Peyer's patch (tissue), 4 donors: ENCODE results near the gene SNRNP200.

ENCODE experiments used
- POLR2A ChIP-seq, 2 donors: fragments of 450-650 bp; IDR thresholded peaks; one replicate each; pipeline ENCODE4 v1.5.1; 2017; ENCODE audit warnings: antibody characterized with exemption in 2 of 2, mild to moderate bottlenecking in 2 of 2, moderate library complexity in 2 of 2
- TF ChIP-seq, protein P1 (sequence below), 6 experiments: fragments of 450-650 bp in 4 of 6; fragments of 200-600 bp in 2 of 6; sonication (generic) in 1 of 6; IDR thresholded peaks; one replicate each; pipeline ENCODE4 v1.5.1; 2017 to 2019; ENCODE audit warnings: antibody characterized with exemption in 6 of 6, mild to moderate bottlenecking in 3 of 6, moderate library complexity in 1 of 6

DNA sequence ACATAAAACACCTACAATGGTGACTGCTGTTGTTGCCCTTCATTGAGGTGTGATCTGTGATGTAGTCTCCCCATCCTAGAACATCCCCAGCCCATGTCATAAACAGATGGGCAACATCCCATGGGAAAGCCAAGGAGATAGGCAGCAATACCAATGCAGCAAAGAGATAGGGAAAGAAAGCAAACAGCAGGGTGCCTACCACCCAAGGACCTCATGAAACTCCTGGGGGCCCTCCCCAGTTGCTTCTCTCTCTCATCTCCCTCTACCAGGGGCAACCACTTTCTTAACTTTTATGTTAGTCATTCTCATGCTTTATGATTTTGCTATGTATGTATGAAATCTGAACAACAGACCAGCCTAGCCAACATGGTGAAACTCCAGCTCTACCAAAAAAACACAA is 11.7 kb upstream of the SNRNP200 start:
- TF ChIP-seq POLR2A (IDR thresholded peaks at IDR 0.05) = no peak
- TF ChIP-seq, protein P1, sequence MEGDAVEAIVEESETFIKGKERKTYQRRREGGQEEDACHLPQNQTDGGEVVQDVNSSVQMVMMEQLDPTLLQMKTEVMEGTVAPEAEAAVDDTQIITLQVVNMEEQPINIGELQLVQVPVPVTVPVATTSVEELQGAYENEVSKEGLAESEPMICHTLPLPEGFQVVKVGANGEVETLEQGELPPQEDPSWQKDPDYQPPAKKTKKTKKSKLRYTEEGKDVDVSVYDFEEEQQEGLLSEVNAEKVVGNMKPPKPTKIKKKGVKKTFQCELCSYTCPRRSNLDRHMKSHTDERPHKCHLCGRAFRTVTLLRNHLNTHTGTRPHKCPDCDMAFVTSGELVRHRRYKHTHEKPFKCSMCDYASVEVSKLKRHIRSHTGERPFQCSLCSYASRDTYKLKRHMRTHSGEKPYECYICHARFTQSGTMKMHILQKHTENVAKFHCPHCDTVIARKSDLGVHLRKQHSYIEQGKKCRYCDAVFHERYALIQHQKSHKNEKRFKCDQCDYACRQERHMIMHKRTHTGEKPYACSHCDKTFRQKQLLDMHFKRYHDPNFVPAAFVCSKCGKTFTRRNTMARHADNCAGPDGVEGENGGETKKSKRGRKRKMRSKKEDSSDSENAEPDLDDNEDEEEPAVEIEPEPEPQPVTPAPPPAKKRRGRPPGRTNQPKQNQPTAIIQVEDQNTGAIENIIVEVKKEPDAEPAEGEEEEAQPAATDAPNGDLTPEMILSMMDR (IDR thresholded peaks at IDR 0.05) = no peak
